ENCODE measurements around the gene CD63. TPM values are rescaled to one million over a fixed set of nuclear protein-coding genes. Genes with fewer than 3 reads are reported as not detected.

The CD63 gene
- total and polyA plus RNA-seq, 2 experiments from 2014 or later = 1,401 to 2,624 TPM

DNA sequence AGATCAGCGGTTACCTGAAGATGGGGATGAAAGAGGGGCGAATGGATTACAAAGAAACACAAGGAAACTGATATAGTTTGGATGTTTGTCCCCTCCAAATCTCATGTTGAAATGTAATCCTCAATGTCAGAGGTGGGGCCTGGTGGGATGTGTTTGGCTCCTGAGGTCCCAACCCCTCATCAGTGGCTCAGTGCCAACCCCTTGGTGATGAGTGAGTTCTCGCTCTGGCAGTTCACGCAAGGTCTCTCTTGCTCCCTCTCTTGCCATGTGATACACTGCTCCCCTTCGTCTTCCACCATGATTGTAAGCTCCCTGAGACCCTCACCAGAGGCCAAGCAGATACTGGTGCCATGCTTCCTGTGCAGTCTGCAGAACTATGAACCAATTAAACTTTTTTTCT lies 49.1 kb downstream of the CD63 start:
- no peak for DNase-seq (ENCODE audit: low spot score)
- WGBS (ENCODE audit: low lambda C conversion rate, missing lambda C conversion rate) = 94% methylated on average over 5 of the region's 5 CpGs
- Histone ChIP-seq H3K79me2 (peaks cover 12% of the 10 kb centered on the region), H3K4me1 (ENCODE audit: insufficient read depth) (no peaks in the 10 kb centered on the region), H3K4me2 (no peak overlapping the region), H2AFZ (no peak overlapping the region), H4K20me1 (ENCODE audit: insufficient read depth, poor library complexity, severe bottlenecking) (no peaks in the 10 kb centered on the region), H3K9me3 (ENCODE audit: low read depth) (no peaks in the 10 kb centered on the region), H3K9me2 (replicated peaks; ENCODE audit: insufficient read depth) (no peaks in the 10 kb centered on the region), H3K27ac (no peak overlapping the region), H3K27me3 (no peaks in the 10 kb centered on the region), H3K36me3 (replicated peaks; ENCODE audit: insufficient read depth, low read depth) (no peaks in the 10 kb centered on the region), H3K4me3 (no peak overlapping the region)
- no peak for TF ChIP-seq EZH2phosphoT487 (IDR thresholded peaks at IDR 0.05; ENCODE audit: low read depth, severe bottlenecking, unreplicated experiment)
- TF ChIP-seq, protein P1, sequence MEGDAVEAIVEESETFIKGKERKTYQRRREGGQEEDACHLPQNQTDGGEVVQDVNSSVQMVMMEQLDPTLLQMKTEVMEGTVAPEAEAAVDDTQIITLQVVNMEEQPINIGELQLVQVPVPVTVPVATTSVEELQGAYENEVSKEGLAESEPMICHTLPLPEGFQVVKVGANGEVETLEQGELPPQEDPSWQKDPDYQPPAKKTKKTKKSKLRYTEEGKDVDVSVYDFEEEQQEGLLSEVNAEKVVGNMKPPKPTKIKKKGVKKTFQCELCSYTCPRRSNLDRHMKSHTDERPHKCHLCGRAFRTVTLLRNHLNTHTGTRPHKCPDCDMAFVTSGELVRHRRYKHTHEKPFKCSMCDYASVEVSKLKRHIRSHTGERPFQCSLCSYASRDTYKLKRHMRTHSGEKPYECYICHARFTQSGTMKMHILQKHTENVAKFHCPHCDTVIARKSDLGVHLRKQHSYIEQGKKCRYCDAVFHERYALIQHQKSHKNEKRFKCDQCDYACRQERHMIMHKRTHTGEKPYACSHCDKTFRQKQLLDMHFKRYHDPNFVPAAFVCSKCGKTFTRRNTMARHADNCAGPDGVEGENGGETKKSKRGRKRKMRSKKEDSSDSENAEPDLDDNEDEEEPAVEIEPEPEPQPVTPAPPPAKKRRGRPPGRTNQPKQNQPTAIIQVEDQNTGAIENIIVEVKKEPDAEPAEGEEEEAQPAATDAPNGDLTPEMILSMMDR (IDR thresholded peaks at IDR 0.05; ENCODE audit: poor library complexity) = no peak
- no peak for TF ChIP-seq EZH2 (IDR thresholded peaks at IDR 0.05; ENCODE audit: borderline replicate concordance)

DNA sequence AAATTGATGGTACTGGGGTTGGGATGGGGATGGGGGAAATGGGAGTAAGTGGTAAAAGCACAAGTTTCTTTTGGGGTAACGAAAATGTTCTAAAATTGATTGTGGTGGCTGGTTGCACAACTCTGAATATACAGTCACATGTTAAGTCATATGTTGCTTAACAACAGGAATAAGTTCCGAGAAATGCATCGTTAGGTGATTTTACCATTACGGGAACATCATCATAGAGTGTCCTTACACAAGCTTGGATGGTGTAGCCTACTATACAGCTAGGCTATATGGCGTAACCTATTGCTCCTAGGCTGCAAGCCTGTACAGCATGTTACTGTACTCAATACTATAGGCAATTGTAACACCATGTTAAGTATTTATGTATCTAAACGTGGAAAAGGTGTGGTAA lies 52.1 kb downstream of the CD63 start:
- DNase-seq (ENCODE audit: low spot score) = no peak
- no peaks in the 10 kb centered on the region for H3K9me3 ChIP-seq (ENCODE audit: low read depth)
- TF ChIP-seq EZH2 (IDR thresholded peaks at IDR 0.05; ENCODE audit: borderline replicate concordance) = no peak
- H3K79me2 ChIP-seq = no peaks in the 10 kb centered on the region
- H3K4me3 ChIP-seq = no peak overlapping the region
- H2AFZ ChIP-seq = no peak overlapping the region
- no peaks in the 10 kb centered on the region for H3K36me3 ChIP-seq (replicated peaks; ENCODE audit: insufficient read depth, low read depth)
- H4K20me1 ChIP-seq (ENCODE audit: insufficient read depth, poor library complexity, severe bottlenecking) = no peaks in the 10 kb centered on the region
- no peak overlapping the region for H3K27ac ChIP-seq
- H3K9me2 ChIP-seq (replicated peaks; ENCODE audit: insufficient read depth) = no peaks in the 10 kb centered on the region
- no peak overlapping the region for H3K4me2 ChIP-seq
- 88% methylated on average over 6 of the region's 6 CpGs for WGBS (ENCODE audit: low lambda C conversion rate, missing lambda C conversion rate)
- peaks cover under 1% of the 10 kb centered on the region for H3K4me1 ChIP-seq (ENCODE audit: insufficient read depth)
- no peaks in the 10 kb centered on the region for H3K27me3 ChIP-seq

DNA sequence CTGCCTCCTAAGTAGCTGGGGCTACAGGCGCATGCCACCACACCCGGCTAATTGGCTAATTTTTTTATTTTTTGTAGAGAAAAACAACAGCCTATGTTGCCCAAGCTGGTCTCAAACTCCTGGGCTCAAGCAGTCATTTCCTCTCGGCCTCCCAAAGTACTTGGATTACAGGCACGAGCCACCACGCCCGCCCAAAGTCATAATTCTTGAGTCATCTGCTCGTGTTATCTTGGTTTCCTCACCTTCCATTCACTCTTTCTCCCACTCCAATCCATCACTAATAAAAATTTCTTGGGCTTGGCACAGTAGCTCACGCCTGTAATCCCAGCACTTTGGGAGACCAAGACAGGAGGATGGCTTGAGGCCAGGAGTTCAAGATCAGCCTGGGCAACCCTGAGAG lies 53.1 kb downstream of the CD63 start:
- Histone ChIP-seq H3K4me2 (no peak overlapping the region), H3K9me3 (ENCODE audit: low read depth) (no peaks in the 10 kb centered on the region), H3K4me1 (ENCODE audit: insufficient read depth) (peaks cover 3% of the 10 kb centered on the region), H3K79me2 (no peaks in the 10 kb centered on the region), H3K27me3 (no peaks in the 10 kb centered on the region), H3K9me2 (replicated peaks; ENCODE audit: insufficient read depth) (no peaks in the 10 kb centered on the region), H3K27ac (no peak overlapping the region), H4K20me1 (ENCODE audit: insufficient read depth, poor library complexity, severe bottlenecking) (no peaks in the 10 kb centered on the region), H3K4me3 (no peak overlapping the region), H3K36me3 (replicated peaks; ENCODE audit: insufficient read depth, low read depth) (no peaks in the 10 kb centered on the region), H2AFZ (no peak overlapping the region)
- WGBS (ENCODE audit: low lambda C conversion rate, missing lambda C conversion rate) = 80% methylated on average over 8 of the region's 8 CpGs
- TF ChIP-seq EZH2phosphoT487 (IDR thresholded peaks at IDR 0.05; ENCODE audit: low read depth, severe bottlenecking, unreplicated experiment) (no peak), EZH2 (IDR thresholded peaks at IDR 0.05; ENCODE audit: borderline replicate concordance) (no peak)
- TF ChIP-seq, protein P1 (IDR thresholded peaks at IDR 0.05; ENCODE audit: poor library complexity) = no peak
- no peak for DNase-seq (ENCODE audit: low spot score)

Small RNA genes lying within 50 kb of the gene (small RNA-seq; reads per million reads assigned to genes)
- not detected for gene AC009779.1
- gene RF00017 = not detected

Other genes starting within 250 kb of the CD63 start
- gene OR6C68, start 236.6 kb downstream of the CD63 start, total RNA-seq = not detected in 2 replicates
- not detected in 2 replicates for gene OR6C68, start 236.6 kb downstream of the CD63 start, polyA plus RNA-seq
- gene OR6C4, start 179.4 kb downstream of the CD63 start, total RNA-seq = not detected in 2 replicates
- gene OR6C4, start 179.4 kb downstream of the CD63 start, polyA plus RNA-seq = not detected in 2 replicates
- not detected in 2 replicates for gene OR2AP1, start 156.5 kb downstream of the CD63 start, total RNA-seq
- not detected in 2 replicates for gene OR2AP1, start 156.5 kb downstream of the CD63 start, polyA plus RNA-seq
- gene OR10P1, start 92.1 kb downstream of the CD63 start, total RNA-seq = not detected in 2 replicates
- not detected in 2 replicates for gene OR10P1, start 92.1 kb downstream of the CD63 start, polyA plus RNA-seq
- 13.0 and 15.2 TPM in 2 replicates for gene ITGA7, start 21.1 kb downstream of the CD63 start, total RNA-seq
- gene ITGA7, start 21.1 kb downstream of the CD63 start, polyA plus RNA-seq = 18.9 and 22.8 TPM in 2 replicates
- gene BLOC1S1, start 13.0 kb downstream of the CD63 start, total RNA-seq = 159 and 177 TPM in 2 replicates
- 227 and 236 TPM in 2 replicates for gene BLOC1S1, start 13.0 kb downstream of the CD63 start, polyA plus RNA-seq
- gene RDH5, start 8.6 kb downstream of the CD63 start, total RNA-seq = 36.2 and 48.7 TPM in 2 replicates
- gene RDH5, start 8.6 kb downstream of the CD63 start, polyA plus RNA-seq = 38.0 and 43.7 TPM in 2 replicates
- gene GDF11, start 14.1 kb upstream of the CD63 start, total RNA-seq = 7.9 and 10.8 TPM in 2 replicates
- 3.7 and 4.1 TPM in 2 replicates for gene GDF11, start 14.1 kb upstream of the CD63 start, polyA plus RNA-seq
- gene SARNP, start 88.7 kb upstream of the CD63 start, total RNA-seq = 84.2 and 118 TPM in 2 replicates
- 103 and 117 TPM in 2 replicates for gene SARNP, start 88.7 kb upstream of the CD63 start, polyA plus RNA-seq
- gene ORMDL2, start 89.0 kb upstream of the CD63 start, total RNA-seq = 28.6 and 34.2 TPM in 2 replicates
- 93.0 and 106 TPM in 2 replicates for gene ORMDL2, start 89.0 kb upstream of the CD63 start, polyA plus RNA-seq
- gene DNAJC14, start 100.6 kb upstream of the CD63 start, total RNA-seq = 29.4 and 43.4 TPM in 2 replicates
- gene DNAJC14, start 100.6 kb upstream of the CD63 start, polyA plus RNA-seq = 24.5 and 26.5 TPM in 2 replicates
- 6.1 and 6.4 TPM in 2 replicates for gene MMP19, start 113.9 kb upstream of the CD63 start, total RNA-seq
- gene MMP19, start 113.9 kb upstream of the CD63 start, polyA plus RNA-seq = 10.8 and 16.4 TPM in 2 replicates
- 33.7 and 44.5 TPM in 2 replicates for gene PYM1, start 198.9 kb upstream of the CD63 start, total RNA-seq
- 39.9 and 51.1 TPM in 2 replicates for gene PYM1, start 198.9 kb upstream of the CD63 start, polyA plus RNA-seq
- gene DGKA, start 202.2 kb upstream of the CD63 start, total RNA-seq = 25.3 and 27.0 TPM in 2 replicates
- 25.4 and 25.9 TPM in 2 replicates for gene DGKA, start 202.2 kb upstream of the CD63 start, polyA plus RNA-seq
- 8.6 and 15.3 TPM in 2 replicates for gene PMEL, start 237.0 kb upstream of the CD63 start, total RNA-seq
- 27.9 and 34.2 TPM in 2 replicates for gene PMEL, start 237.0 kb upstream of the CD63 start, polyA plus RNA-seq
- gene CDK2, start 237.8 kb upstream of the CD63 start, total RNA-seq = 26.6 and 31.1 TPM in 2 replicates
- 23.9 and 25.8 TPM in 2 replicates for gene CDK2, start 237.8 kb upstream of the CD63 start, polyA plus RNA-seq
- gene RAB5B, start 245.1 kb upstream of the CD63 start, total RNA-seq = 79.1 and 93.4 TPM in 2 replicates
- gene RAB5B, start 245.1 kb upstream of the CD63 start, polyA plus RNA-seq = 101 and 103 TPM in 2 replicates

Measured in hepatocyte (in vitro differentiated cells).